HepG2 (cell line): ENCODE data around the gene AMPD2. TPM values are rescaled to one million over a fixed set of nuclear protein-coding genes. Genes with fewer than 3 reads are reported as not detected.

ENCODE experiments used
- AHR ChIP-seq: IDR thresholded peaks from 2 replicates; pipeline ENCODE4 v1.6.1; 2018; ENCODE audit warnings: missing genetic modification reagents, missing compliant biosample characterization
- CHCHD3 ChIP-seq: sonication (generic); formaldehyde crosslinking; IDR thresholded peaks from 2 replicates; pipeline ENCODE4 v1.8.0; 2022; ENCODE audit warnings: mild to moderate bottlenecking, missing genetic modification reagents, moderate library complexity
- DBP ChIP-seq: sonication (generic); formaldehyde crosslinking; IDR thresholded peaks from 2 replicates; pipeline ENCODE4 v1.4.0; 2020; ENCODE audit warnings: missing genetic modification reagents; ENCODE audit errors: not compliant biosample characterization
- HDAC1 ChIP-seq: sonication (generic); formaldehyde crosslinking; IDR thresholded peaks from 2 replicates; pipeline ENCODE4 v1.5.1; 2020; ENCODE audit warnings: mild to moderate bottlenecking, missing genetic modification reagents
- HIC2 ChIP-seq: sonication (generic); formaldehyde crosslinking; IDR thresholded peaks from 2 replicates; pipeline ENCODE4 v1.9.0; 2022; ENCODE audit warnings: low read depth, missing genetic modification reagents
- IRF2 ChIP-seq: IDR thresholded peaks from 2 replicates; pipeline ENCODE4 v1.6.1; 2018; ENCODE audit warnings: missing genetic modification reagents, missing compliant biosample characterization
- KLF12 ChIP-seq: sonication (generic); formaldehyde crosslinking; IDR thresholded peaks from 2 replicates; pipeline ENCODE4 v1.4.0; 2020; ENCODE audit warnings: missing genetic modification reagents, borderline replicate concordance
- LCORL ChIP-seq, 2 experiments: fragments of 450-650 bp in 1 of 2; sonication (generic) in 1 of 2; formaldehyde crosslinking in 1 of 2; IDR thresholded peaks; 2 replicates each; pipeline versions ENCODE4 v1.5.0 to v1.6.1; 2017 to 2020; ENCODE audit warnings: antibody characterized with exemption in 1 of 2, missing genetic modification reagents in 1 of 2
- NFKB2 ChIP-seq: sonication (generic); formaldehyde crosslinking; IDR thresholded peaks from 2 replicates; pipeline ENCODE4 v1.4.0; 2020; ENCODE audit warnings: missing genetic modification reagents, borderline replicate concordance
- NFYC ChIP-seq: IDR thresholded peaks from 2 replicates; pipeline ENCODE4 v1.6.1; 2016; ENCODE audit warnings: missing genetic modification reagents, missing compliant biosample characterization
- PAX8 ChIP-seq: sonication (generic); formaldehyde crosslinking; IDR thresholded peaks from 2 replicates; pipeline ENCODE4 v1.8.0; 2022; ENCODE audit warnings: mild to moderate bottlenecking, missing genetic modification reagents, borderline replicate concordance
- PCBP1 ChIP-seq: fragments of 200-400 bp; formaldehyde crosslinking; IDR thresholded peaks from 2 replicates; pipeline ENCODE4 v1.6.1; 2017; ENCODE audit warnings: mild to moderate bottlenecking, low read depth, low read length, borderline replicate concordance
- POLR2A ChIP-seq, 2 experiments: IDR thresholded peaks; 2 replicates each; pipeline ENCODE4 v1.6.1; 2011; ENCODE audit warnings: low read depth in 2 of 2, low read length in 2 of 2, mild to moderate bottlenecking in 1 of 2, moderate library complexity in 1 of 2; ENCODE audit not compliant: insufficient read depth in 1 of 2
- STAG1 ChIP-seq: sonication (generic); formaldehyde crosslinking; IDR thresholded peaks from 2 replicates; pipeline ENCODE4 v1.4.0; 2020; ENCODE audit warnings: missing genetic modification reagents
- ZBTB10 ChIP-seq: sonication (generic); formaldehyde crosslinking; IDR thresholded peaks from 2 replicates; pipeline ENCODE4 v1.4.0; 2020; ENCODE audit warnings: missing genetic modification reagents, borderline replicate concordance
- ZBTB42 ChIP-seq: sonication (generic); formaldehyde crosslinking; IDR thresholded peaks from 2 replicates; pipeline ENCODE4 v1.5.0; 2020; ENCODE audit warnings: mild to moderate bottlenecking, missing genetic modification reagents
- ZNF20 ChIP-seq: sonication (generic); formaldehyde crosslinking; IDR thresholded peaks from 2 replicates; pipeline ENCODE4 v1.4.0; 2020; ENCODE audit warnings: mild to moderate bottlenecking, moderate library complexity, missing genetic modification reagents
- ZNF282 ChIP-seq: fragments of 450-650 bp; IDR thresholded peaks from 2 replicates; pipeline ENCODE4 v1.6.1; 2018; ENCODE audit not compliant: partially characterized antibody
- ZNF432 ChIP-seq: sonication (generic); formaldehyde crosslinking; IDR thresholded peaks from 2 replicates; pipeline ENCODE4 v1.5.0; 2020; ENCODE audit warnings: missing genetic modification reagents, mild to moderate bottlenecking, borderline replicate concordance
- ZNF44 ChIP-seq: sonication (generic); formaldehyde crosslinking; IDR thresholded peaks from 2 replicates; pipeline ENCODE4 v1.5.1; 2020; ENCODE audit warnings: mild to moderate bottlenecking, missing genetic modification reagents
- ZNF546 ChIP-seq: sonication (generic); formaldehyde crosslinking; conservative IDR thresholded peaks from 2 replicates; pipeline ENCODE4 v1.8.1; 2023; ENCODE audit warnings: mild to moderate bottlenecking, missing genetic modification reagents
- ZNF598 ChIP-seq: sonication (generic); formaldehyde crosslinking; IDR thresholded peaks from 2 replicates; pipeline ENCODE4 v1.5.1; 2020; ENCODE audit warnings: mild to moderate bottlenecking, missing genetic modification reagents, borderline replicate concordance
- ZNF720 ChIP-seq: sonication (generic); formaldehyde crosslinking; IDR thresholded peaks from 2 replicates; pipeline ENCODE4 v1.4.0; 2020; ENCODE audit warnings: missing genetic modification reagents
- ZNF746 ChIP-seq: sonication (generic); formaldehyde crosslinking; IDR thresholded peaks from 2 replicates; pipeline ENCODE4 v1.8.0; 2022; ENCODE audit warnings: mild to moderate bottlenecking, missing genetic modification reagents
- ZNF75D ChIP-seq: sonication (generic); formaldehyde crosslinking; IDR thresholded peaks from 2 replicates; pipeline ENCODE4 v1.8.1; 2023; ENCODE audit warnings: missing genetic modification reagents, mild to moderate bottlenecking, borderline replicate concordance
- ZNF883 ChIP-seq: sonication (generic); formaldehyde crosslinking; IDR thresholded peaks from 2 replicates; pipeline ENCODE4 v1.5.1; 2020; ENCODE audit warnings: mild to moderate bottlenecking, missing genetic modification reagents; ENCODE audit errors: not compliant biosample characterization
- polyA plus RNA-seq, 8 experiments: library from polyadenylated mRNA; depleted of rRNA in 3 of 8; stranded (reverse) in 7 of 8; unstranded in 1 of 8; fragments of >200 nt; fragmentation: Illumina TruSeq in 4 of 8; extraction: Trizol in 4 of 8; gene quantifications; 2 replicates each; pipeline versions ENCODE4 v1.2.1 to v1.2.3, GENCODE V29; 2011 to 2016; ENCODE audit warnings: low read depth in 4 of 8, missing spikeins in 1 of 8, mixed read lengths in 1 of 8; ENCODE audit not compliant: insufficient read depth in 1 of 8
- total RNA-seq, 5 experiments: library from RNA; depleted of rRNA; stranded (reverse); fragments of >200 nt; fragmentation: Illumina TruSeq; extraction: Trizol; gene quantifications; 2 replicates each; pipeline ENCODE4 v1.2.3, GENCODE V29; 2016; ENCODE audit warnings: low read depth in 1 of 5

AMPD2 gene
- total and polyA plus RNA-seq, 2 of the 13 experiments (the other 11 are each of a cell fraction or from before 2014, with no cell fraction given), result 62.3 to 82.0 TPM

GRCh38 chr1:109619576-109620400 is at the start of gene AMPD2, which contains the start of gene GNAT2 (continued):
- TF ChIP-seq CHCHD3 (CRISPR knock-in tag) (no peak), KLF12 (0 out of 2 replicates have a peak, but pooled peaks have one; percentile 60), NFKB2 (CRISPR knock-in tag) (peak; percentile 71; the same call in 1 of the 2 replicates), ZNF883 (CRISPR knock-in tag) (peak; percentile 77), IRF2 (no peak), ZBTB10 (0 out of 2 replicates have a peak, but pooled peaks have one; percentile 27), ZNF746 (no peak), HDAC1 (peak; percentile 82; the same call in 1 of the 2 replicates), ZNF720 (no peak), ZBTB42 (CRISPR knock-in tag) (no peak), ZNF598 (CRISPR knock-in tag) (no peak), DBP (peak; percentile 57), STAG1 (no peak), PCBP1 (no peak), PAX8 (no peak), AHR (no peak), ZNF75D (CRISPR knock-in tag) (no peak), ZNF432 (CRISPR knock-in tag) (no peak), ZNF44 (CRISPR knock-in tag) (no peak), POLR2A (IDR thresholded peaks at IDR 0.05; ENCODE audit: insufficient read depth in 1 of 2, low read depth in 2 of 2, low read length in 2 of 2) (peak; percentile 75 to 85), ZNF282 (no peak), NFYC (CRISPR knock-in tag) (no peak), ZNF20 (CRISPR knock-in tag) (no peak), ZNF546 (CRISPR knock-in tag) (no peak), LCORL (IDR thresholded peaks at IDR 0.05) (no peak), LCORL (CRISPR knock-in tag; IDR thresholded peaks at IDR 0.05) (0 out of 2 replicates have a peak, but pooled peaks have one; percentile 53), HIC2 (no peak)
